ENCODE data around the gene FERMT3. TPM values are rescaled to one million over a fixed set of nuclear protein-coding genes. Genes with fewer than 3 reads are reported as not detected.

The FERMT3 gene
- polyA plus RNA-seq, 3 donors: 289 to 421 (median 310) TPM

GRCh38 chr11:64181506-64182411 is 24.8 kb upstream of the FERMT3 start:
- H3K4me3 Mint-ChIP-seq: peak overlapping the region in 1 of 2 donors; percentile 74
- no peaks in the 10 kb centered on the region for H3K27me3 ChIP-seq (ENCODE audit: control insufficient read depth in 2 of 2, insufficient read depth in 2 of 2, low read length in 2 of 2)
- peak overlapping the region; percentile 44 for H3K4me2 ChIP-seq (replicated peaks; ENCODE audit: extremely low read depth, low read length, poor library complexity, severe bottlenecking)
- peaks cover 0 to 3% of the 10 kb centered on the region in 2 donors for H3K36me3 Mint-ChIP-seq
- H4K20me1 ChIP-seq (ENCODE audit: insufficient read depth, low read length): no peaks in the 10 kb centered on the region
- no peaks in the 10 kb centered on the region for H3K9me3 Mint-ChIP-seq
- intact Hi-C loops (cut with micrococcal nuclease): no loop called here
- peaks cover 0 to 4% (median 0%) of the 10 kb centered on the region in 3 donors for H3K27me3 Mint-ChIP-seq (ENCODE audit: low read depth in 3 of 3)
- WGBS (ENCODE audit: insufficient coverage): 35% methylated on average over 6 of the region's 17 CpGs
- peaks cover 18% of the 10 kb centered on the region for H3K79me2 ChIP-seq (ENCODE audit: insufficient read depth, low read length)
- no peaks in the 10 kb centered on the region for H3K36me3 ChIP-seq (replicated peaks in 1 of 2; ENCODE audit: control insufficient read depth in 1 of 2, insufficient read depth in 2 of 2, low read length in 2 of 2)
- peaks cover 51% of the 10 kb centered on the region for H3K4me1 Mint-ChIP-seq
- H3K27ac Mint-ChIP-seq: peak overlapping the region in 6 of 7 donors; percentile 32 to 84 (median 74)
- H2AFZ ChIP-seq (ENCODE audit: insufficient read depth, low read depth, low read length, poor library complexity, severe bottlenecking): peak overlapping the region; percentile 63
- TF ChIP-seq CTCF (IDR thresholded peaks at IDR 0.05): no peak
- peak; percentile 81 to 88 (median 83) for DNase-seq
- H3K4me1 ChIP-seq (ENCODE audit: control insufficient read depth in 1 of 2, insufficient read depth in 2 of 2, low read length in 2 of 2): peaks cover 32 to 41% of the 10 kb centered on the region in 2 donors
- H3K9ac ChIP-seq (ENCODE audit: insufficient read depth, low read length, poor library complexity, severe bottlenecking): no peak overlapping the region
- peak overlapping the region; percentile 11 to 59 for H3K27ac ChIP-seq (ENCODE audit: low read depth in 1 of 2, low read length in 2 of 2)
- no peaks in the 10 kb centered on the region for H3K9me3 ChIP-seq (replicated peaks in 1 of 2; ENCODE audit: control insufficient read depth in 1 of 2, insufficient read depth in 1 of 2, low read length in 2 of 2)
- H3K4me3 ChIP-seq (replicated peaks in 1 of 3; ENCODE audit: low read depth in 2 of 3, low read length in 3 of 3): peak overlapping the region in 1 of 3 experiments; percentile 45

DNA sequence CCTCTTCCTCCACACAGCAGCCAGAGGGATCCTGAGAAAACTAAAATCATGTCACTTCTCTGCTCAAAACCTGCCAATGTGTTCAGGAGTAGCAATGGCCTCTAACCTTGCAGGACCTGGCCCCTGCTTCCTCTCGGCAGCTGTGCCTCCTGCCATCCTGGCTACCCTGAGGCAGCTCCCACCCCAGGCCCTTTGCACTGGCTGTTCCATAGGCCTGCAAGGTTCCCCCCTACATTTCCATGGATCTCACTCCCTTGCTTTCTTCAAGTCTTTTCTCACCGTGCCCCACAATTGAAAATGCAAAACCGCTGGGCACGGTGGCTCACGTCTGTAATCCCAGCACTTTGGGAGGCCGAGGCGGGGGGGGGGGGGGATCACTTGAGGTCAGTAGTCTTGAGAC is 22.6 kb upstream of the FERMT3 start:
- Histone ChIP-seq H3K4me1 (ENCODE audit: control insufficient read depth in 1 of 2, insufficient read depth in 2 of 2, low read length in 2 of 2) (peaks cover 32 to 47% of the 10 kb centered on the region in 2 donors), H3K9me3 (replicated peaks in 1 of 2; ENCODE audit: control insufficient read depth in 1 of 2, insufficient read depth in 1 of 2, low read length in 2 of 2) (no peaks in the 10 kb centered on the region), H3K9ac (ENCODE audit: insufficient read depth, low read length, poor library complexity, severe bottlenecking) (no peak overlapping the region), H4K20me1 (ENCODE audit: insufficient read depth, low read length) (no peaks in the 10 kb centered on the region), H3K36me3 (replicated peaks in 1 of 2; ENCODE audit: control insufficient read depth in 1 of 2, insufficient read depth in 2 of 2, low read length in 2 of 2) (no peaks in the 10 kb centered on the region), H2AFZ (ENCODE audit: insufficient read depth, low read depth, low read length, poor library complexity, severe bottlenecking) (no peak overlapping the region), H3K79me2 (ENCODE audit: insufficient read depth, low read length) (peaks cover 18% of the 10 kb centered on the region), H3K27me3 (ENCODE audit: control insufficient read depth in 2 of 2, insufficient read depth in 2 of 2, low read length in 2 of 2) (no peaks in the 10 kb centered on the region), H3K27ac (ENCODE audit: low read depth in 1 of 2, low read length in 2 of 2) (no peak overlapping the region), H3K4me2 (replicated peaks; ENCODE audit: extremely low read depth, low read length, poor library complexity, severe bottlenecking) (no peak overlapping the region), H3K4me3 (replicated peaks in 1 of 3; ENCODE audit: low read depth in 2 of 3, low read length in 3 of 3) (no peak overlapping the region)
- H3K4me1 Mint-ChIP-seq: peaks cover 42% of the 10 kb centered on the region
- peaks cover 0 to 1% (median 0%) of the 10 kb centered on the region in 3 donors for H3K27me3 Mint-ChIP-seq (ENCODE audit: low read depth in 3 of 3)
- H3K36me3 Mint-ChIP-seq: peaks cover 2 to 3% of the 10 kb centered on the region in 2 donors
- no peak for DNase-seq
- intact Hi-C loops (cut with micrococcal nuclease): no loop called here
- H3K27ac Mint-ChIP-seq: peak overlapping the region in 2 of 7 donors; percentile 51 to 76
- H3K4me3 Mint-ChIP-seq: no peak overlapping the region
- no peak for TF ChIP-seq CTCF (IDR thresholded peaks at IDR 0.05)
- WGBS (ENCODE audit: insufficient coverage): 100% methylated on average over 1 of the region's 7 CpGs
- no peaks in the 10 kb centered on the region for H3K9me3 Mint-ChIP-seq

Data from CD14-positive monocyte (primary cell).